ENCODE measurements around the gene SUCLA2. TPM values are rescaled to one million over a fixed set of nuclear protein-coding genes. Genes with fewer than 3 reads are reported as not detected.

SUCLA2 gene
- total RNA-seq, 4 donors from 2014 or later: 35.7 to 45.6 (median 41.3) TPM

DNA sequence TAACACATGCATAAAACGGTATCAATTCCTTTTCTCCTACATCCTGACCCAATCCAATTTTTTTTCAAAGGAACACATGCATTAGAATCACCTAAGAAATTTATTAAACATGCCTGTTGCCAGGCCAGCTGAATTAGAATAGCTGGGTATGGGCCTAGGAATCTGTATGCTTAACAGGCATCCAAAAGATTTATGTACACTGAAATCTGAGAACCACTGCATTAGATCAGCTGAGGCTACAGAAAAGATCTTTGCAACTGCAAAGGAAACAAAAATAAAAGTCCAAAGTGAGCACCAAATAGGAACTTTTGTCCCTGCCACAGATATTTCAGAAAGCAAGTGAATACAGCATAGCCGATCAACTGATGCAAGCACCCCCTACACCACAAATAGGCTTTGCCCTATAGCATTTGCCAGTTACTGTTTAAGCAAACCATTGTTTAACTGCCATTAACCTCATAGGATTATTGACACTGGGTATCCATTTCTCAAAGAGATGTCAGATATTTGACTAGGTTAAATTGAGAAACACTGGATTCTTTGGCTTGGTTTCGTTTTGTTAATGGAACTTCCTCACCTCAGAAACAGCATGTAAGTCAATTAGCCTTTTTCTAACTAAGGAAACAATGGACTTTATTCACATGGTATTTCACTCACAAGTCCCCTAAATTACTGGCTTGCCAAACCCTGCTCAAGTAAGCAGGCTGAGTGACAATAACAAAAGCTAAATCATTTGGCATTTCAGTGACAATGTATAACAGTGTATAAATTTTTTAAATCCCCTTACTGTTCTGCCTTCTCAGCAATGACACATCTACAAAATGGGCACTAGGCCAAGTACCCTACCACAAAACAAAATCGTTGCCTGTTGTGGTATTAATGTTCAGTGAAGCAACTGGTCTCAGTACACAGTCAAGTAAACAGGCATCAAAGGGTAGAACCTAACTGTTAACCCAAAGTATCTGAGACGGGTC, 67.8 kb downstream of the SUCLA2 start:
- TF ChIP-seq POLR2A (IDR thresholded peaks at IDR 0.05) (no peak), EP300 (IDR thresholded peaks at IDR 0.05) (no peak)
- TF ChIP-seq, protein P1, sequence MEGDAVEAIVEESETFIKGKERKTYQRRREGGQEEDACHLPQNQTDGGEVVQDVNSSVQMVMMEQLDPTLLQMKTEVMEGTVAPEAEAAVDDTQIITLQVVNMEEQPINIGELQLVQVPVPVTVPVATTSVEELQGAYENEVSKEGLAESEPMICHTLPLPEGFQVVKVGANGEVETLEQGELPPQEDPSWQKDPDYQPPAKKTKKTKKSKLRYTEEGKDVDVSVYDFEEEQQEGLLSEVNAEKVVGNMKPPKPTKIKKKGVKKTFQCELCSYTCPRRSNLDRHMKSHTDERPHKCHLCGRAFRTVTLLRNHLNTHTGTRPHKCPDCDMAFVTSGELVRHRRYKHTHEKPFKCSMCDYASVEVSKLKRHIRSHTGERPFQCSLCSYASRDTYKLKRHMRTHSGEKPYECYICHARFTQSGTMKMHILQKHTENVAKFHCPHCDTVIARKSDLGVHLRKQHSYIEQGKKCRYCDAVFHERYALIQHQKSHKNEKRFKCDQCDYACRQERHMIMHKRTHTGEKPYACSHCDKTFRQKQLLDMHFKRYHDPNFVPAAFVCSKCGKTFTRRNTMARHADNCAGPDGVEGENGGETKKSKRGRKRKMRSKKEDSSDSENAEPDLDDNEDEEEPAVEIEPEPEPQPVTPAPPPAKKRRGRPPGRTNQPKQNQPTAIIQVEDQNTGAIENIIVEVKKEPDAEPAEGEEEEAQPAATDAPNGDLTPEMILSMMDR (IDR thresholded peaks at IDR 0.05): no peak
- H3K4me3 ChIP-seq: no peak overlapping the region
- peaks cover 0 to 8% (median 0%) of the 10 kb centered on the region in 4 donors for H3K4me1 ChIP-seq
- no peak for DNase-seq (ENCODE audit: low spot score in 2 of 2)
- H3K27ac ChIP-seq: peak overlapping the region in 2 of 4 donors; percentile 45 to 64
- WGBS, 2 donors: 37 to 45% methylated on average over 5 of the region's 5 CpGs
- peaks cover 0 to 2% (median 0%) of the 10 kb centered on the region in 3 donors for H3K36me3 ChIP-seq
- H3K9me3 ChIP-seq: no peaks in the 10 kb centered on the region
- no peaks in the 10 kb centered on the region for H3K27me3 ChIP-seq

GRCh38 chr13:47930649-47931165, 70.4 kb downstream of the SUCLA2 start:
- Histone ChIP-seq H3K36me3 (no peaks in the 10 kb centered on the region), H3K4me3 (no peak overlapping the region), H3K27ac (no peak overlapping the region), H3K9me3 (no peaks in the 10 kb centered on the region), H3K27me3 (no peaks in the 10 kb centered on the region), H3K4me1 (peaks cover 0 to 8% (median 0%) of the 10 kb centered on the region in 4 donors)
- no peak for DNase-seq (ENCODE audit: low spot score in 2 of 2)
- WGBS, 2 donors: 86 to 88% methylated on average over 1 of the region's 1 CpG
- TF ChIP-seq EP300 (IDR thresholded peaks at IDR 0.05): no peak
- TF ChIP-seq, protein P1 (IDR thresholded peaks at IDR 0.05): no peak
- no peak for TF ChIP-seq POLR2A (IDR thresholded peaks at IDR 0.05)

GRCh38 chr13:47929156-47929555, 71.9 kb downstream of the SUCLA2 start:
- DNase-seq (ENCODE audit: low spot score in 2 of 2): no peak
- no peak overlapping the region for H3K27ac ChIP-seq
- TF ChIP-seq EP300 (IDR thresholded peaks at IDR 0.05): no peak
- TF ChIP-seq, protein P1 (IDR thresholded peaks at IDR 0.05): no peak
- H3K27me3 ChIP-seq: no peaks in the 10 kb centered on the region
- H3K9me3 ChIP-seq: no peaks in the 10 kb centered on the region
- no peaks in the 10 kb centered on the region for H3K36me3 ChIP-seq
- 71 to 78% methylated on average over 3 of the region's 3 CpGs for WGBS, 2 donors
- peaks cover 0 to 6% (median 0%) of the 10 kb centered on the region in 4 donors for H3K4me1 ChIP-seq
- no peak overlapping the region for H3K4me3 ChIP-seq

GRCh38 chr13:47917022-47917574, 84.0 kb downstream of the SUCLA2 start:
- TF ChIP-seq EP300 (IDR thresholded peaks at IDR 0.05): no peak
- no peak for TF ChIP-seq POLR2A (IDR thresholded peaks at IDR 0.05)
- TF ChIP-seq, protein P1 (IDR thresholded peaks at IDR 0.05): no peak
- Histone ChIP-seq H3K4me3 (no peak overlapping the region), H3K9me3 (peaks cover 0 to 26% (median 0%) of the 10 kb centered on the region in 4 donors), H3K36me3 (peaks cover 0 to 8% (median 0%) of the 10 kb centered on the region in 3 donors), H3K4me1 (no peaks in the 10 kb centered on the region), H3K27me3 (no peaks in the 10 kb centered on the region), H3K27ac (no peak overlapping the region)
- WGBS, 2 donors: 90 to 91% methylated on average over 4 of the region's 4 CpGs
- no peak for DNase-seq (ENCODE audit: low spot score in 2 of 2)

All from tibial nerve (tissue), 4 donors.